PC-3 (cell line): ENCODE data around the gene CAD.

Experiments
- EZH2 ChIP-seq: fragments of 300-600 bp; sonication (generic); IDR thresholded peaks from one replicate; pipeline ENCODE4 v1.6.1; 2017; ENCODE audit warnings: antibody characterized with exemption, mild to moderate bottlenecking, low read length; ENCODE audit not compliant: unreplicated experiment
- TF ChIP-seq, protein P1 (sequence below): fragments of 300-600 bp; sonication (generic); conservative IDR thresholded peaks from 2 replicates; pipeline ENCODE4 v1.5.1; 2017; ENCODE audit warnings: antibody characterized with exemption, low read depth, mild to moderate bottlenecking, low read length

DNA sequence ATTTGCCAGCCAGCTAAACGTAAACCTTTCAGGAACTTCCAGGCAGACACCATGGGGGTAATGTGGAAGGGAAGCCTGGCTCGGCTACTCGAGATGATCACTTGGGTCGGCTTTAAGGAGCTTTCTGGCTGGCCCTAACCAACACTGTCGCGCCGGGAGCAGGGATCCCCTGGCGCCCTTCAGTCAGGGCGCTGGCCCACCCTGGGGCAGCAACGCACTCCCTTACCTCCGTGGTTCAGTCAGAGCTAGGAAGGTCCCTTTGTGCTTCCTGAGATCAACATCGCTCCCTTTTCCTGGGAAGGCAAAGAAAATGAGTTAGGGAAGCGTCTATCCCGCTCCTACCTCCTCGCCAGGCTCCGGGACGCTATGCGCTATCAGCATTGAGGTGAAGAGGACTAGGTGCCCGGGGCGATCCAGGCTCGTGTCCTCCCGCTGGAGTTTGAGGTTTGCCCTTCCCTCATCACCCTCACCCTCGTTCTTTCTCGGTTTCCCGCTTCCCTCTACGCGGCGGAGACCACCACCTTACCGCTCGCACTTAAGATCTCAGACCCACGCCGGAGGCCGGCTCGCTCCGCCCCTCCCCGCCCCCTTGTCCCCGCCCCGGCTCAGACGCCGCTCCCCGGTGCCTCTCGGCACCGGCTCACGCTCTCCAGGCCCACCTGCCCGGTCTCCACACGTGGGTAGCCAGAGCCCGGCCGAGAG lies 5.8 kb upstream of the CAD start:
- TF ChIP-seq, protein P1, sequence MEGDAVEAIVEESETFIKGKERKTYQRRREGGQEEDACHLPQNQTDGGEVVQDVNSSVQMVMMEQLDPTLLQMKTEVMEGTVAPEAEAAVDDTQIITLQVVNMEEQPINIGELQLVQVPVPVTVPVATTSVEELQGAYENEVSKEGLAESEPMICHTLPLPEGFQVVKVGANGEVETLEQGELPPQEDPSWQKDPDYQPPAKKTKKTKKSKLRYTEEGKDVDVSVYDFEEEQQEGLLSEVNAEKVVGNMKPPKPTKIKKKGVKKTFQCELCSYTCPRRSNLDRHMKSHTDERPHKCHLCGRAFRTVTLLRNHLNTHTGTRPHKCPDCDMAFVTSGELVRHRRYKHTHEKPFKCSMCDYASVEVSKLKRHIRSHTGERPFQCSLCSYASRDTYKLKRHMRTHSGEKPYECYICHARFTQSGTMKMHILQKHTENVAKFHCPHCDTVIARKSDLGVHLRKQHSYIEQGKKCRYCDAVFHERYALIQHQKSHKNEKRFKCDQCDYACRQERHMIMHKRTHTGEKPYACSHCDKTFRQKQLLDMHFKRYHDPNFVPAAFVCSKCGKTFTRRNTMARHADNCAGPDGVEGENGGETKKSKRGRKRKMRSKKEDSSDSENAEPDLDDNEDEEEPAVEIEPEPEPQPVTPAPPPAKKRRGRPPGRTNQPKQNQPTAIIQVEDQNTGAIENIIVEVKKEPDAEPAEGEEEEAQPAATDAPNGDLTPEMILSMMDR = no peak
- TF ChIP-seq EZH2 = no peak
